ENCODE data around the gene ZNF367. TPM values are rescaled to one million over a fixed set of nuclear protein-coding genes. Genes with fewer than 3 reads are reported as not detected.
"Not testable (repeated sequence)": the region's sequence is repeated elsewhere in the genome, so short reads cannot be mapped to it uniquely, and the experiment has no call there.

ZNF367 gene
- total RNA-seq, 1 donor from 2014 or later, result 0.74 TPM

GRCh38 chr9:96367943-96368342 is 50.2 kb downstream of the ZNF367 start:
- DNase-seq (ENCODE audit: extremely low spot score in 2 of 2), result no peak
- H3K36me3 ChIP-seq, result peaks cover 0 to 19% of the 10 kb centered on the region in 2 donors
- H3K27me3 ChIP-seq, result no peaks in the 10 kb centered on the region
- intact Hi-C loops (cut with DNase I), result no loop called here
- no peak overlapping the region for H3K4me3 ChIP-seq
- TF ChIP-seq CTCF (IDR thresholded peaks at IDR 0.05) (no peak), POLR2A (IDR thresholded peaks at IDR 0.05) (no peak), POLR2AphosphoS5 (IDR thresholded peaks at IDR 0.05; ENCODE audit: insufficient read depth in 1 of 2, low read depth in 1 of 2) (no peak)
- H3K4me1 ChIP-seq, result no peaks in the 10 kb centered on the region
- no peaks in the 10 kb centered on the region for H3K9me3 ChIP-seq
- no peak overlapping the region for H3K27ac ChIP-seq

- Histone ChIP-seq H3K36me3 (peaks cover 0 to 32% of the 10 kb centered on the region in 2 donors), H3K4me3 (no peak overlapping the region), H3K27me3 (no peaks in the 10 kb centered on the region), H3K27ac (no peak overlapping the region), H3K4me1 (no peaks in the 10 kb centered on the region), H3K9me3 (no peaks in the 10 kb centered on the region)
- intact Hi-C loops (cut with DNase I), result loop anchor here (1.0 kb wide), 1 partner anchor 10 kb away; no protein-coding TSS in a partner anchor
- DNase-seq (ENCODE audit: extremely low spot score in 2 of 2), result no peak
- no peak for TF ChIP-seq CTCF (IDR thresholded peaks at IDR 0.05)
- TF ChIP-seq POLR2A (IDR thresholded peaks at IDR 0.05), result no peak
- no peak for TF ChIP-seq POLR2AphosphoS5 (IDR thresholded peaks at IDR 0.05; ENCODE audit: insufficient read depth in 1 of 2, low read depth in 1 of 2)
Measured at GRCh38 chr9:96363175-96363967, 54.8 kb downstream of the ZNF367 start.

DNA sequence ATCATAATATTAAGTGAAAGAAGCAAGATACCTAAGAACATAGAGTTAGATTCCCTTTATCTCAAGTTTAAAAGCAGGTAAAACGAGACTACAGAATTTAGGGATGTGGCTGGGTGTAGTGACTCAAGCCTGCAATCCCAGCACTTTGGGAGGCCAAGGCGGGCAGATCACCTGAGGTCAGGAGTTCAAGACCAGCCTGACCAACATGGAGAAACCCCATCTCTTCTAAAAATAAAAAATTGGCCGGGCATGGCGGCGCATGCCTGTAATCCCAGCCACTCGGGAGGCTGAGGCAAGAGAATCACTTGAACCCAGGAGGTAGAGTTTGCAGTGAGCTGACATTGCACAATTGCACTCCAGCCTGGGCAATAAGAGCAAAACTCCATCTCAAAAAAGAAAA is 56.1 kb downstream of the ZNF367 start:
- H3K27ac ChIP-seq; intact Hi-C loops (cut with DNase I); H3K27me3 ChIP-seq; H3K9me3 ChIP-seq; H3K4me3 ChIP-seq; DNase-seq (ENCODE audit: extremely low spot score in 2 of 2); H3K4me1 ChIP-seq: not testable (repeated sequence)
- peaks cover 0 to 34% of the 10 kb centered on the region in 2 donors for H3K36me3 ChIP-seq

DNA sequence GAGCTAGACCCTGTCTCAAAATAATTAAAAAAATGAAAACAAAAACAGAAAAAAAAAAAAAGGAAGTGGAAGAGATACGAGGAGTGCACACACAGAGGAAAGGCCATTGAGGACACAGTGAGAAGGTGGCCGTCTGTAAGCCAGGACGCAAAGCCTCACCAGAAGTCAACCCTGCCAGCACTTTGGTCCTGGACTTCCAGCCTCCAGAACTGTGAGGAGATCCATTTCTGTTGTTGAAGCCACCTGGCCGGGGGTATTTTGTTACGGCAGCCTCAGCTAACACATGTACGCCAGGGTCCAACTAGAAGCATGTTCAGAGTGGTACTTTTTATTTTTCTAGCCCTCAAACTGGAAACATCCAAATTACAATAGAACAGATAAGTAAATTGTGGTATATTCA is 56.5 kb downstream of the ZNF367 start:
- no peaks in the 10 kb centered on the region for H3K9me3 ChIP-seq
- intact Hi-C loops (cut with DNase I), result no loop called here
- no peak for TF ChIP-seq POLR2A (IDR thresholded peaks at IDR 0.05)
- no peak for TF ChIP-seq POLR2AphosphoS5 (IDR thresholded peaks at IDR 0.05; ENCODE audit: insufficient read depth in 1 of 2, low read depth in 1 of 2)
- TF ChIP-seq CTCF (IDR thresholded peaks at IDR 0.05), result no peak
- no peak for DNase-seq (ENCODE audit: extremely low spot score in 2 of 2)
- H3K4me3 ChIP-seq, result no peak overlapping the region
- no peaks in the 10 kb centered on the region for H3K4me1 ChIP-seq
- H3K36me3 ChIP-seq, result peaks cover 0 to 38% of the 10 kb centered on the region in 2 donors
- no peaks in the 10 kb centered on the region for H3K27me3 ChIP-seq
- no peak overlapping the region for H3K27ac ChIP-seq

GRCh38 chr9:96360976-96361375 is 57.2 kb downstream of the ZNF367 start:
- H3K27ac ChIP-seq, result no peak overlapping the region
- H3K4me3 ChIP-seq, result no peak overlapping the region
- H3K4me1 ChIP-seq, result no peaks in the 10 kb centered on the region
- intact Hi-C loops (cut with DNase I), result no loop called here
- TF ChIP-seq POLR2A (IDR thresholded peaks at IDR 0.05) (no peak), CTCF (IDR thresholded peaks at IDR 0.05) (no peak), POLR2AphosphoS5 (IDR thresholded peaks at IDR 0.05; ENCODE audit: insufficient read depth in 1 of 2, low read depth in 1 of 2) (no peak)
- DNase-seq (ENCODE audit: extremely low spot score in 2 of 2), result no peak
- H3K9me3 ChIP-seq, result no peaks in the 10 kb centered on the region
- H3K27me3 ChIP-seq, result no peaks in the 10 kb centered on the region
- H3K36me3 ChIP-seq, result peaks cover 0 to 40% of the 10 kb centered on the region in 2 donors

- H3K4me1 ChIP-seq; H3K27ac ChIP-seq; H3K27me3 ChIP-seq; intact Hi-C loops (cut with DNase I); H3K4me3 ChIP-seq; DNase-seq (ENCODE audit: extremely low spot score in 2 of 2); H3K9me3 ChIP-seq: not testable (repeated sequence)
- H3K36me3 ChIP-seq, result peaks cover 0 to 35% of the 10 kb centered on the region in 2 donors
Measured at GRCh38 chr9:96360523-96360922, 57.6 kb downstream of the ZNF367 start.

All from vagina (tissue), 2 donors.